ENCODE measurements around the gene PRR22.

- TF ChIP-seq CTCF (conservative IDR thresholded peaks at IDR 0.05; ENCODE audit: low read length) (no peak), EZH2phosphoT487 (IDR thresholded peaks at IDR 0.05; ENCODE audit: borderline replicate concordance, low read depth, low read length) (no peak)
These were observed 20.2 kb upstream of the PRR22 start, which contains the start of gene NRTN for GRCh38 chr19:5804516-5805461.
